Glomerular visceral epithelial cell (primary cell): ENCODE results near the gene MLN.

Source experiments
- DNase-seq: peaks from one replicate; pipeline ENCODE4 v3.0.0-alpha.2; 2016; ENCODE audit errors: extremely low spot score

Gene MLN

DNA sequence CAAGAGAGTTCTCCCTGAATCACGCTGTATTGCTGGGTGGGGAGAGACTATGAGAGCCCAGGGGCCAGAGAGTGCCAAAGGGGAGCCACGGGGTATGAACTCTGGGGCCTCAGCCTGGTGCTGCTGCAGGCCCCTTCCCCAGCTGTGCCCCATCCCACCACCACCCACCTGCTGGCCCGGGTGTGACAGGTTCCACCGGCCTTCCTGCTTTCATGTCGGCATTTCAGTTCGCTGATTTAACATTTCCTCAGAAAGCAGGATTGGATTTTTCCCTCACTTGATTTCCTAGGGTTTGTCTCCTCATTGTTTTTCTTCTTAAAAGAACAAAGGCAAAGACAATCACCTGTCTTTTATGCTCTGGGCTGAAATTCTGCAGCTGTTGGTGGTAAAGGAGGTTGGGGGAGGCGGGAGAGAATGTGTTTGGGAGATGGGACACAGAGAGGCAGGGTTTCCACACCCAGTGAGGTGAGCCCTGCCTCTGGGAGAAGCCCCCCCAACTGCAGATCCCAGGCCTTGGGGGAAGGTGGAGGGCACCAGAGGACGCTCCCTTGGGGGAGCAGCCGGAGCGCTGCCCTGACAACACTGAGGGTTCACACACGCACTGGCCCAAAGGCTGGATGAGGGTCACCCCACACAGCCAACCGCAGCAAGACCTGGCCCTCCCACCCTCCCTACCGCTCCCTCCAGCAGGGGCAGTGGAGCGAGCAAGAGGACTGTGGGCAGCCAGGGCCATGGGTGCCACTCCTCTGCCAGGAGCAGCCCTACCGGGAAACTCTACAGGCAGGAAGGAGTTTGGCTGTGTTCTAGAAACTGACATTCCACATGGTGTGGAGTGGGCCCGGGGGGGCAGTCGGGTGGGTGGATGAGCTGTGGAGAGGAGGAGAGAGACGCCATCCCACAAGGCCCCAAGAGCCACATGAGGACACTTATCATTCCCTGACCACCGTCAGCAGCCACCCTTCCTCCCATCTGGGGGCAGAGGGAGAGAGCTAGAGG lies 10.5 kb upstream of the MLN start:
- DNase-seq = no peak

DNA sequence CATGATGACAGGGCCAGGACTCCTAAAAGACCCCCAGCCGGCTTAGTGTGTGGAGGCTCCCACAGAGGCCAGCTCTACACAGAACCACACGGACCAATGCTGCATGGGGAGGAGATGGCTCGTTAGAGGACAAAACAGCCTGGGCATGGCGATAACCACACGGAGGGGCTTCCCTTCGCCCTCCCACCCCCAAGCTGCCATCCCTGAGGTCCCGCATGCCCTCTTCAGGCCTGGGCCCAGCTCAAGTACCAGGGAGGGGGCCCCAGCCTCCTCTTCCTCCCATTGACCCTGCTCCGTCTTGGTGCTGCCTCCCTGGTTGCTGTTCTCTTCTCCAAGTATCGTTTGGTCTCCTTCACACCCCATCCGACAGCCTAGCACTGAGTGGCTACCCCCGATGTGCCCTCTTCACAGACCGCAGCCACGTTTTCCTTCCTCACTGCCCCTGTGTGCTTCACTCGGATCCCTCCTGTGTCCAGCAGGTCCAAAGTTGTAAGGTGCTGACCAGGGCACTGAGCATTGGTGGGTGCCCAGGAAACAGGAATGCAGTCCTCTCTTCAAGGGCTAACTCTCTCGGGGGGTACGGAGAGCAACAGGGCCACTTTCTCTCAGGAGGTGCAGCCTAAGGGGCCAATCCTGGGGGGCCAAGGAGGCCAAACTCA lies 9.6 kb upstream of the MLN start:
- no peak for DNase-seq

DNA sequence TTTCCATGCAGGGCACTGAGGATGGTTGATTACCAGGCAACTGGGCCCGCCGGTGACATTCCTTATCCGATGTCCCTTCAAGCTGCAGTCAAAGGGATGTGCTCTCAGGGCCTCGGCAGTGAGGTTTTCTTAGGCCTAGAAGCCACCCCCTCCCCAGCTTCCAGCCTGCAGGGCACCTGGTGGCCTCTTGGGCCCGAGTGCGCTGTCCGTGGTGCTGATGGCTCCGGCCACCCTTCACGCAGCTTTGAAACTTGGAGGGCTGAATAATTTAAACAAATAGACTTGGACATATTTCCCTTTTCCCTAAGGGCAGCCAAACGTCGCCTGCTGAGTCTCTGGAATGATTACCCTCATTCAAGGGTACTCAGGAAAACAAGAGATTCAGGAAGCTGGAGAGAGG lies 8.9 kb upstream of the MLN start:
- DNase-seq = peak; percentile 55

DNA sequence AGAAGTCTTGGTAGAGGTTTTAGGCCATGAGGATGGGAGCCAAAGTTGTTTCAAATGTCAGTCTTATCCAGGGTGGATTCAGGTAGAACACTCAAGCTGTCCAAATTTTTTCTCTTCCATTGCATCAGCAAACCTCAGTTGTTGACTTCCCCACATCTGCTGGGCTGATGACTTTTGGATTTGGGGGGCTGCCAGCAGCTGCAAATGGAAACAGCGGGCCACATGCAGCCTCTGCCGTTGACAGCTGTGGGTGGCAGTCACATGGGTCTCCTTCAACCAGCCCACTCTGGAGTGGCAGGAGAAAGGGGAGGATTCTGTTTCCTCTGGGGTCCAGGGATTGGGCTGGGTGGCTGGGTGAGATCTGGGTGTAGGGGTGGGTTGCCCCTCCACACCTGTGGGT lies 5.8 kb upstream of the MLN start:
- DNase-seq = no peak

DNA sequence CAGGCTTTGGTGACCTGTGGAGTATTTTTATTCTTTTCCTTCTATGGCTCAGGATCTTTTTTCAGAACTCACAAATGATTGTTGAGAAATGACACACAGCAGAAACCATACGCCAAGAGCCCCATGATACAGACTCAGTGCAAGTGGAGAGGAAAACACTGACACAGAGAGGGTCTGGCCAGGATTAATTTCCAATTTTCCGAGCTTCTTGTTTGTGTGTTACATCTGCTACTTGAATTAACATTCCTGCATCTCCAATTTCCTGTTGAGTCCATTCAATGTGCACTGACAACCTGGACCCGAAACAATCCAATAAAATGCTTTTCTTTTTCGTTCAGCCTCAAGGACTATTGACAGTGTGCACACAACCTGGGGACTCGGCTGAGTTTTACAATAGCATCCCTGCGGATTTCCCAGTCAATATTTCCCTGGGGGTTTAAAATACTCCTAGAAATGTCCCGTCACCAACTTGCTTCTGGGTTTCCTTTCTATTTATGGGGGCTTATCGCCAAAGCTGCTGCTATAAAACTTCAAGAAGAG lies 4.9 kb upstream of the MLN start:
- no peak for DNase-seq

DNA sequence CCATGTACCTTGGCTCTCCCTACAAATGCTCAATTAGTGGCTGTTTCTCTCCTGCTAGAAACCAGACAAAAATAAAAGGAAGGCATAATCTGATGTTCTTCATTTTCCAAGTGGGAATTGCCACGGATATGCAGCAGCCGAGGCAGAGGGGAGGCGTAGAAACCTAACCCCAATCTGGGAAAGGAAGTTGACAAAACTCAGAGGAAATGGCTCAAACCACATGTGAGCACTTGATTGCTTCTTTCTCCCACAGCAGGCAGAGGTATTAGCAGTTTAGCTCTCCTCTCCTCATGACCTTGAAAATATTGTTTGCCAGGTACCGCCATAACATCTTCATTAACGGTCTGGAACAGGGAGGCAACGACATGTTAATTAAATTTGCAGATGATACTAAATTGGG lies 3.8 kb upstream of the MLN start:
- no peak for DNase-seq

DNA sequence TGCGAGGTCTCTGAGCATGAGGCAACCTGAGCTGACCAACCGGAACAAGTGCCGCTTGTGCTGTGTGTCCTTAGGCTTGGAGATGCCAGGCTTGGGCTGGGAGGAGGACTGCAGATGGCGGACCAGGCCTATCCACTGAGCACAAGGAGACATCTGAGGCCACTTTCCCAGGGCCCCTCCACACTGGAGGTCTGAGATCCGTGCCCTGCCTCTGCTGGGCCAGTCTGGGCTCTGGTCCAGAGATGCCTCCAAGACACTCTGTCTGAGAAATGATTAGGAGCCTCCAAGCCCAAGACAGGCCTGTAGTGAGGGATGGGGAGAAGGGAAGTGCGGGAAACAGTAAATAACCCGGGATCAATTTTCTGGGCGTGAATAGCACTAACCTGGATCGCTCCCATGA lies 3.0 kb upstream of the MLN start:
- DNase-seq = no peak

DNA sequence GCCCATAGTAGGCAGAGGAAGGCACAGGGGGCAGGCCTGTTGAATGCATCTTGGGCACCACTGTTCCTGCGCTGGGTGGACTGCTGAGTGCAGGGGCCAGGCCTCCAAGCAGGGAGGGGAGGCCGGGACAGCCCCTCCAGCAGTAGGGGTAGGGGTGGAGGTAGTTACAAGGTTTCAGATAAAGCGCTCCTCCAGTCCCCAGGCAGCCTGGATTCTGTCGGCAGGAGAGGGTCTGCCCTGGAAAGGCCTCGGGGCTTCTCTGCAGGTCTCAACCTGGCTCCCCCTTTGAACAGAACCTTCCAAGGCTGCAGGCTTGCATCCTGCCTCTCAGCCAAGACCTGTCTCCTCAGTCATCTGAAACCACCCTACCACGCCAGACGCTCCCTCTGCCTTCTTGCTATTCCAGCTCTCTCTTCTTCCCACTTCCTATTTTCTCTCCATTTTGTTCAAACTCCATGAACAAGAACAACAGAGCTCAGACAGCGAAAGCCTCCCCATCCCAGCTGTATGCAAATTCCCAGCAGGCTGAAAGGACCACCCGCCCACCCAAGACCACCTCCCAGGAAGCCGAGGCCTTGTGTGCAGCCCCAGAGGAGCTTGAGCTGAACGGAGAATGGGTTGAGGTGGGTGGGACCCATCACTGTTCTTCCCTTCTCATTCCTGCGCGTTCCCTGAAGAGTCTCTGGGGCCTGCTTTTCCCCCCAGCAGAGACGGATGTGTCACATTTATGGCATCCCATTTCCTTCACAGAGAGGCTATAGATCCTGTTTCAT lies 1.4 kb downstream of the MLN start:
- DNase-seq = no peak

DNA sequence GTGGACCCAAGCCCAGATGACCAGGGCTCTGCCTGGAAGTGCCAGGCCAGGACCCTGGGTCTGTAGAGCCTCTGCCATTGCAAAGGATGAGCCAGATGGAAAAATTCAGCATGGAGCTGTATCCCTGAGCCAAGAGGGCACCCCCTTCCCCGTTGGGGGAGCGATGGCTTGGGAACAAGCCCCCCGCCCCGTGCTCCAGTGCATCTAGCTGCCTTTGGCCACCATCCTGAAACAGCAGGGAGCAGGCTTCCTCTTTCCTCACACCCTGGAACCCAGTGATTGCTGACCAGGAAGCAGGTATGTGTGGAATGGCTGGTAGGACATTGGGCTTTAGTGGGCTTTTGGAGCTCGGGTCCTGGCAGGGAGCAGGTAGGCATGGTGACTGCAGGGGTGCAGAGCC lies 2.2 kb downstream of the MLN start:
- DNase-seq = no peak

DNA sequence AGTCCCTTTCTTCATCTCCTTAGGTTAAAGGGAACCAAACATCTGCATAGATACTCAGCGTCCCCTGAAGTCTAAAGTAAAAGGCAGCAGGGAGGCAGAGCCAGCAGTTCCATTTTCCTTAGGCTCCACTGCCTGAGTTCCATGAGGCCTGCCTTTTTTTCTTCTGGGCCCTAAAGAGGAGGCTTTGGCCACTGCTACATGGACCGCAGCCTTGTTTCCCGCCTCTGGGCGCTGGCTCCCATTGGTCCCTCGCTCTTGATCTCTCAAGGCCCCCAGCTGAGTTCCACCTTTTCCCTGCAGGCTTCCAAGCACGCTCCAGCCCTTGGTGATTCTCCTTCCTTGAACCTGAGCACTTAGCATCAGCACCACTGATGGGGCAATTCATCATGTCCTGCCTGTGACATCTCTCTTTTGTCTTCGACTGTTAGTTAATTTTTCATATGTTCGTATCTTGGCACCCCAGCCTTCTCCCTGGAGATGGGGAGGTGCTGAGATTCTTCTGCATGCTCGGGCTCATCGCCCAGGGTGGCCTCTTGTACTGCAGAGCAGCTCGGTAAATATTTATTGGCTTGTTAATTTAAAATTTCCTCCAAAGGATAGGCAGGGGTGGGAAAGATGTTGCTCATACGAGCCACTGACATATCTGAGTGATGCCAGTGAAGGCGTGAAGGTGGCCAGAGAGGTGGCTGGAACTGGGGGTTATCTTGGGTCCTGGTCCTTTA lies 3.4 kb downstream of the MLN start:
- DNase-seq = no peak

DNA sequence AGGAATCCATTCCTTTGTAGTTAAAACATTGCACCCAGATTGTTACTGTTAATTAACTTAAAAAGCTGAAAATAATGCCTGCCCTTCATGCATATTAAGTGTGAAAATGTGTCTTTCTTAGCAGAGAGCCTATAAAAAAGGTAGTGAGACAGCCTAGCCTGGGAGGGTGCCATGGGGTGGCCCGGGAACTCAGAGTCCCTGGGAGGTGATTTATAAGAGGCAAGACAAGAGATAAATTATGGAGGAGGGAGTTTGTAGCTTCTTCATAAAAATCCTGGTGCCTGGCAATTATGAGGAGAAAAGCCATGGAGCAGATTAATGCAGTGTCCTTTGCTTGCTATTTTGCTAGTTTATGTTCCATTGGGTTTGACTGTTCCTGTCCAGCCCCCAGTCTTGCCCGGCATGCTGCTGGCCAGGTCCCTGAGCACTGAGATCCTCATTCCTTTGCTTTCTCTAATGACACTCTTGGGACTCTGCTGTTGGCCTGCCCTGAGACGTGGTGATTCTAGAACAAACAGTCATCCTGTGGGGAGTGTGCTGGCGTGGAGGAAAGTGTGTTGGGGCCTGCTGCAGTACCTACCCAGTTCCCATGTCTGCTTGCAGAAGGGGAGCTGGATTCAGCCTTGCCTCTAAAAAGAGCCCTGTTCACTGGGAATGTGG lies 4.2 kb downstream of the MLN start:
- DNase-seq = no peak

DNA sequence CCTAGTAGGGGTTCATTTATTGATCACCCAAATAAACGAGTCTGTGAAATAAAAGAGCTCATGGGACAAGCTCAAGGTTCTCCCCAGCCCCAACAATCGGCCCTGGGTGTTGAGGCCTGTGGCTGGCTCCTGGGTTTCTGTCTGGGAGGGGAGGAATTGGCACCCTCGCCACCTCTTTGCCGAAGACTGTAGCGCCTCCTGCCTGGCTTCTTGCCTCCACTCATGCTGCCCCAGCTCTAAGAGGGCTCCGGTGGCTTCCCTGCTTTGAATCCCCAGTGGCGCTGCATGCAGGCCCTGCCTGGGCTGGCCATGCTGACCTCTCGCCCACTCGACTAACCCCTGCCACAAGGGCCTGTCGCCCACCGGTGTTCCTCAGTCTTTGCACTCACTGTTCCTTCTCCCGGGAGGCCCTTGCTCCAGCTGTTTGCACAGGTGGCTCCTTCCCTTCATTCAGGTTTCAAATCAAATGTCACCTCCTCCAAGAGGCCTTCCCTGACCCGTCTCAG lies 5.4 kb downstream of the MLN start:
- no peak for DNase-seq

DNA sequence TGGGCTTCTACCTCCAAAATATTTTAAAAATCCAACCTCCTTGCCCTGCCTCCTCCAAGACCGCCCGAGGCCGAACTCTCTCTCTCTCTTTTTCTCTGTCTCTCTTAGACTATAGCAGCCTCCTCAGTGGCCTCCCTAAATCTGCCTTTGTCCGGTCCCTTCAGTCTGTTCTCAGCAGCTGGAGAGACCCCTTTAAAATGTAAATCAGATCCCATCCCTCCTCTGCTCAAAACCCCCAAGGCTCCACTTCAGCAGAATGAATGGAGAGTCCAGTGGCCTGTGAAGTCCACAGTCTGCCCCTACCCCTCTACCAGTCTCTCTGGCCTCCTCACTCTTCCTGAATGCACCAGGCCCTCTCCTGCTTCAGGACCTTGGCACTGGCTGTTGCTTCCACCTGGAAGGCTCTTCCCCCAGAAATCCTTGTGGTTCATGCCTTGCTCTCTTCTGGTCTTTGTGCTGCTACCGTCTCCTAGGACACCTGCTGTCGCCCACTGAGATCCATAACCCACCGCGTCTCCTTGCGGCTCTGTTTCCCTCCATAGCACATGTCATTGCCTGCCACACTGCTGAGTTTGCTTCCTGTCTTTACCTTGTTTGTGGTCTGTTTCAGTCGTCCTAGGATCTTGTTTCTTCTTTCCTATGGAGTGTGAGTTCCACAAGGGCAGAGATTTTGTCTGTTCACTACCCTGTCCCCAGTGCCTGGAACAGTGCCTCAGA lies 6.0 kb downstream of the MLN start:
- no peak for DNase-seq

DNA sequence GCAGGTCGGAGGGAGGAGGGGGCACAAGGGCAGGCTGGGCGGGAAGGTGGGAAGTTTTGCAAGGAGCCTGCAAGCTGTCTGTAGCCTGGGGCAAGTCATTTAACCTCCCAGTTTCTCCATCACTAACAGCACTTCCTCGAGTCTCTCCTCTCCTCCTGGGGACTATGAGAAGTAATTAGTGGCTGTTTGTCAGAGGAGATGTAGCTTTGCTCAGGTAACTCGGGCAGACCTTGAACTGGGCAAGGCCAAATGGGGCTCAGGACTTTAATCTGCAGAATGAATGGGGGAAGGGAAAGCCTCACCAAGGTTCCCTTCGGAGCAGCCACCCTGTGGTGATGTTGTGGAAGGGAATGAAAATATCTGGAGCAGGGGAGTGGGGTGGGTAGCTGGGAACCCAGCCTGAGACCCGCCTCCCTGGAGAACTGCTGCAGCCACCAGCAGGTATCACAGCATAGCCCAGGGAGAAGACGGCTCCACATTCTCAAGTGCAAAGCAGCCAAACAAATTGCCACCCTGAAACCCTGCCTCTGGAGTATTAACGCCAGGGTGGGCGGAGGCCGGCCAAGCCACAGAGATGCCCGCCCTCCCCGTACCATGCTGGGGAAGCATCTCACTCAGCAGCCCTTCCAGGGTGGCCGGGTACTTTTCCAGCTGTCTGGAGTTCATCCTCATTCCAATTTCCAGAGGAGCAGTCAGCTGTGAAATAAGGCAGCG lies 8.7 kb downstream of the MLN start:
- DNase-seq = peak; percentile 41

DNA sequence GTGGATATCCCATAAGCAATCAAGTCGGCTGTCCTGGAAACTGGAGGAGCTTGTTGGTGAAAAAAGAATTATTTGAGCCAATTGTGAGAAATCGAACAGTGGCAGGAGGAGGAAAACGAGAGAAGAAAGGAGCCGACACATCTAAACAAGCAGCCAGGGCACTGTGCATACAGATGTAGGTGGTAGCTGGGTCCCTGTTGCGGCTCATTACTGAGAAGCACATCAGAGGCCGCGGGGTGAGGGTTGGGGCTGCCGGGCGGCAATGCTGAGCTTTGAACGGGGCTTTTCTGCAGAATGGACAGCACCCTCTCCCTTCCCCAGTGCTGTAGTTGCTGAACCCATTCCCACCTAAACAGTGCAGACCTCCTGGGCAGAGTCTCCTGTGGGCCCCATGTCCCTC lies 10.8 kb downstream of the MLN start:
- DNase-seq = no peak

DNA sequence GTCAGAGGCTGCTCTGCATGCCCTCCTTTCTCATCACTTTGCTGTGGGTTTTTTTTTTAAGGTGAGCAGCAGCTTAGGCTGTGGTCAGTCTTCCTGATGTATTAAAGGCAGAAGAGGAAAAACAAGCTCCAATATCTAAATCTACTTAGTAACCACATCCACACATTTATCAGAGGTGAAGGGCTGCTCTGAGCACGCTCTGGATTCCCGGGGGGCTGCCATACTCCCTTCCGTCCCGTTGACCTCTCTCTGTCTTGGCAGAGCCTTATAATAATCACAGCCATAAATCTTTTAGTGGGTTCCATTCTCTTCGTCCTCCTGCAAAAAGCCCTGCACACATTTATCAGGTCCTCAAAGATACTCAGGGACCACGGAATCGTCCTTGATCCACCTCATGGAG lies 12.2 kb downstream of the MLN start:
- no peak for DNase-seq

DNA sequence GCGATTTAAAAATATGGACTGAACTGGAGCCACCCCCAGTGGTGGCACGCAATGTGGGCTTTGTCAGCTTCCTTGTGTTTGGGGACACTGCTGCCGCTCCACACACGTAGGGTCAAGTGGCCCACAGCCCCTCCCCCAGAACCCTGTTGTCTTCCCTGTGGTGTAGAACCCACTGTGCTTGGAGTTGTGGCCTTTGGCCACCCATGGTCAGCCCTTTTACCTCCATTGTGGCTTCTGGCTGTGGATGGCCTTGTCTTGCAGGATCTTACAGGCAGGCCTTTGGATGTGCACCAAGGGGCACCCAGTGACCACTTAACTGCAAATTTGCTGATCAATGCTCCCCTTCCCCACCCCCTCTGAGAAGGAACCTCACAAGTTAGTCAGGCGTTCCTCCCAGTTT lies 12.9 kb downstream of the MLN start:
- DNase-seq = no peak

DNA sequence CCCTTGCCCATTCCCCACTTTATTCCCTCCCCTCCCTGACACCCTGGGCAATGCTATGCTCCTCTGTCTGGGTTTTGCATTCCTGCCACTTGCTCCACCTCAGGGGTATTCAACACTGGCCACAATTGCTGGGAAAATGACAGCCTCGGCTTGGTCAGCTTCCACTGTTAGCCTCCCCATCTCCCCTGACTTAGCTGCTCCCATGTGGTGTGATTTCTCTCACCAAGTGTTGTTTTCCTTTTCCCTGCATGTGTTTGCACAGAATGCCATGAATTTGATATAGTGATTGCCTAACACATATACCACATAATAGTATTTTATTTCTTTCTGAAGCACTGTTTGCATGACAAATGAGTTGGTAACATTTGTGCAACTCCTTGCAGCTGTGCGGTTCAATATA lies 13.4 kb downstream of the MLN start:
- no peak for DNase-seq

DNA sequence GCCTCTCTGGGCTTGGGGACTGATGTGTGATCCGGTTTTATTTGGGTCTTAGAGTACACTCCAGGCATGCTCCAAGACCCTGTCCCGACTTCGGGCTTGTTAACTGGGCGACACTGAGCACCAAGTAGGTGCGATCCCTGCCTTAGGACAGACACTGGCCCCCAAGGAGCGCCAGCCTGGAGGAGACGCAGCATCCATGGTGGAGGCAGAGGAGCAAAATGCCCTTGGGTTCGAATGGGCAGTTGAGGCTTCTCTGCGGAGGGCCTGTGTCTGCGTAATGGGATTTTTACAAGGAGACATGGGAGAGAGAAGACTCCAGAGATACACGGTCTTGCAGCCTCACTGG lies 14.3 kb downstream of the MLN start:
- no peak for DNase-seq
